Measurements from ENCODE around the gene ATP2C1. TPM values are rescaled to one million over a fixed set of nuclear protein-coding genes. Genes with fewer than 3 reads are reported as not detected.

Gene ATP2C1
- total and polyA plus RNA-seq, 2 of the 4 experiments (the other 2 are of a cell fraction): 41.4 to 50.2 TPM

- Histone ChIP-seq H3K4me2 (ENCODE audit: low read depth, low read length) (peak overlapping the region; percentile 98), H2BK120ac (ENCODE audit: low read depth, low read length) (peak overlapping the region; percentile 9; the same call in 1 of the 2 replicates), H2BK5ac (ENCODE audit: low read depth, low read length, poor library complexity, severe bottlenecking) (peak overlapping the region; percentile 85), H3K4me1 (ENCODE audit: control insufficient read depth, insufficient read depth, low read length) (0 out of 2 replicates have a peak, but pooled peaks cover 1% of the 10 kb centered on the region), H3K4ac (ENCODE audit: low read depth, low read length) (peak overlapping the region; percentile 84), H3K23ac (ENCODE audit: low read depth, low read length) (peak overlapping the region; percentile 84), H3K14ac (replicated peaks; ENCODE audit: low read depth, low read length) (peak overlapping the region; percentile 97), H3K9ac (ENCODE audit: low read depth, low read length) (peak overlapping the region; percentile 89), H4K91ac (ENCODE audit: insufficient read depth, low read depth, low read length) (peak overlapping the region; percentile 40), H3K27ac (ENCODE audit: insufficient read depth, low read length) (peak overlapping the region; percentile 75), H2AK5ac (ENCODE audit: low read depth, low read length) (peak overlapping the region; percentile 35), H3K79me1 (ENCODE audit: low read depth in 1 of 2, low read length in 2 of 2) (peaks cover 7 to 32% of the 10 kb centered on the region in 2 experiments; a peak in 3 of 4 replicates), H3K9me3 (ENCODE audit: control insufficient read depth, insufficient read depth, low read length) (no peaks in the 10 kb centered on the region), H2BK20ac (ENCODE audit: low read depth, low read length) (no peak overlapping the region), H3K36me3 (ENCODE audit: control insufficient read depth, insufficient read depth, low read length) (no peaks in the 10 kb centered on the region), H4K5ac (ENCODE audit: low read depth, low read length) (peak overlapping the region; percentile 16; the same call in 1 of the 2 replicates), H3K4me3 (ENCODE audit: insufficient read depth, low read depth, low read length) (peak overlapping the region; percentile 80), H3K56ac (ENCODE audit: extremely low read depth, insufficient read depth, low read length) (peak overlapping the region; percentile 79; the same call in 1 of the 2 replicates), H4K20me1 (ENCODE audit: insufficient read depth, low read length) (peaks cover 22% of the 10 kb centered on the region), H3K18ac (ENCODE audit: low read depth, low read length) (peak overlapping the region; percentile 12), H3K27me3 (ENCODE audit: control insufficient read depth, insufficient read depth, low read length) (no peaks in the 10 kb centered on the region), H2AK9ac (replicated peaks; ENCODE audit: low read depth, low read length, poor library complexity) (peak overlapping the region; percentile 88), H4K8ac (ENCODE audit: low read depth in 2 of 2, low read length in 2 of 2) (peak overlapping the region; percentile 37 to 60; a peak in 3 of 4 replicates), H2AFZ (replicated peaks; ENCODE audit: low read length, poor library complexity) (peak overlapping the region; percentile 92), H3K9me1 (ENCODE audit: insufficient read depth, low read length) (no peaks in the 10 kb centered on the region), H2BK15ac (ENCODE audit: low read depth, low read length) (no peak overlapping the region)
- ChIA-PET POLR2A (ENCODE audit: unreplicated experiment) (interaction anchor here (0.5 to 0.7 kb wide), 2 partner anchors 77 to 120 kb away, joined by 3 to 4 read pairs; no protein-coding TSS in a partner anchor), CTCF (interaction anchor here (0.9 to 1.7 kb wide), 2 partner anchors 53 to 619 kb away, joined by 3 to 6 read pairs; no protein-coding TSS in a partner anchor)
- in situ Hi-C loops (cut with MboI; ENCODE audit: low sequenced_read_pairs) (loop anchor here (5.0 kb wide), 1 partner anchor 147 kb away; the partner anchor contains the start of gene PIK3R4), dilution Hi-C loops (cut with HindIII; ENCODE audit: low sequenced_read_pairs, unreplicated experiment) (no loop called here), intact Hi-C loops (cut with micrococcal nuclease) (loop anchor here (5.0 to 10.0 kb wide), 3 partner anchors 133 to 488 kb away; partner anchors contain the start of genes ASTE1, NEK11 and NUDT16)
- no peak for TF ChIP-seq CEBPB (IDR thresholded peaks at IDR 0.05; ENCODE audit: low read depth, low read length)
- peak; percentile 44; the same call in 1 of the 2 replicates for TF ChIP-seq MXI1 (IDR thresholded peaks at IDR 0.05; ENCODE audit: borderline replicate concordance, low read depth, low read length)
- no TSS peak for BruUV-seq (replicated peaks)
- DNase-seq: no peak
- ATAC-seq (ENCODE audit: low read depth): peak; percentile 24
- WGBS, 2 experiments (ENCODE audit: extremely low coverage in 2 of 2, insufficient read length in 1 of 2): 0% methylated on average over 7 of the region's 52 CpGs; no CpG with 5 or more reads in 1 of the 2 experiments
Observed at GRCh38 chr3:130894130-130894985, 474 bp downstream of the ATP2C1 start.

Data from IMR-90 (cell line).